Amniotic epithelial cell (primary cell): ENCODE results near the gene EPB41L1.

Experiments used
- DNase-seq: peaks from one replicate; pipeline ENCODE4 v3.0.0-alpha.2; 2010; ENCODE audit warnings: low read depth

Gene EPB41L1

GRCh38 chr20:36261389-36262105 is 107.0 kb downstream of the EPB41L1 start:
- DNase-seq, result no peak

- no peak for DNase-seq
These were observed 107.9 kb downstream of the EPB41L1 start for GRCh38 chr20:36262440-36262839.

- no peak for DNase-seq
These were observed 110.1 kb downstream of the EPB41L1 start for GRCh38 chr20:36264426-36265246.

- no peak for DNase-seq
These were observed 111.6 kb downstream of the EPB41L1 start for GRCh38 chr20:36266189-36266588.

- no peak for DNase-seq
These were observed 113.3 kb downstream of the EPB41L1 start for GRCh38 chr20:36267605-36268381.

- no peak for DNase-seq
These were observed 114.2 kb downstream of the EPB41L1 start for GRCh38 chr20:36268440-36269342.

- no peak for DNase-seq
These were observed 115.0 kb downstream of the EPB41L1 start for GRCh38 chr20:36269507-36269906.

GRCh38 chr20:36270744-36271638 is 116.5 kb downstream of the EPB41L1 start:
- DNase-seq, result no peak

GRCh38 chr20:36271639-36272546 is 117.4 kb downstream of the EPB41L1 start:
- no peak for DNase-seq

GRCh38 chr20:36272547-36273220 is 118.1 kb downstream of the EPB41L1 start:
- no peak for DNase-seq

GRCh38 chr20:36273414-36274180 is 119.1 kb downstream of the EPB41L1 start:
- DNase-seq, result peak; percentile 7

- no peak for DNase-seq
These were observed 119.8 kb downstream of the EPB41L1 start for GRCh38 chr20:36274181-36274841.

GRCh38 chr20:36275011-36275410 is 120.5 kb downstream of the EPB41L1 start:
- no peak for DNase-seq

- no peak for DNase-seq
These were observed 121.1 kb downstream of the EPB41L1 start for GRCh38 chr20:36275441-36276189.

- no peak for DNase-seq
These were observed 123.0 kb downstream of the EPB41L1 start for GRCh38 chr20:36277546-36277945.

GRCh38 chr20:36279362-36279761 is 124.8 kb downstream of the EPB41L1 start:
- DNase-seq, result no peak

GRCh38 chr20:36279776-36280175 is 125.2 kb downstream of the EPB41L1 start:
- DNase-seq, result no peak
